Upper lobe of left lung (tissue), 4 donors: ENCODE measurements around the gene ZBTB12.

ENCODE experiments used
- POLR2A ChIP-seq, 4 donors: fragments of 450-650 bp; IDR thresholded peaks; one replicate each; pipeline ENCODE4 v1.5.1; 2016 to 2017; ENCODE audit warnings: antibody characterized with exemption in 4 of 4, mild to moderate bottlenecking in 2 of 4
- POLR2AphosphoS5 ChIP-seq, 2 donors: sonication (generic); formaldehyde crosslinking; IDR thresholded peaks; one replicate each; pipeline ENCODE4 v1.5.1; 2017; ENCODE audit warnings: antibody characterized with exemption in 2 of 2
- TF ChIP-seq, protein P1 (sequence below), 6 experiments: fragments of 450-650 bp in 4 of 6; fragments of 200-600 bp in 2 of 6; sonication (generic) in 2 of 6; IDR thresholded peaks; one replicate each; pipeline ENCODE4 v1.5.1; 2016 to 2019; ENCODE audit warnings: antibody characterized with exemption in 6 of 6

DNA sequence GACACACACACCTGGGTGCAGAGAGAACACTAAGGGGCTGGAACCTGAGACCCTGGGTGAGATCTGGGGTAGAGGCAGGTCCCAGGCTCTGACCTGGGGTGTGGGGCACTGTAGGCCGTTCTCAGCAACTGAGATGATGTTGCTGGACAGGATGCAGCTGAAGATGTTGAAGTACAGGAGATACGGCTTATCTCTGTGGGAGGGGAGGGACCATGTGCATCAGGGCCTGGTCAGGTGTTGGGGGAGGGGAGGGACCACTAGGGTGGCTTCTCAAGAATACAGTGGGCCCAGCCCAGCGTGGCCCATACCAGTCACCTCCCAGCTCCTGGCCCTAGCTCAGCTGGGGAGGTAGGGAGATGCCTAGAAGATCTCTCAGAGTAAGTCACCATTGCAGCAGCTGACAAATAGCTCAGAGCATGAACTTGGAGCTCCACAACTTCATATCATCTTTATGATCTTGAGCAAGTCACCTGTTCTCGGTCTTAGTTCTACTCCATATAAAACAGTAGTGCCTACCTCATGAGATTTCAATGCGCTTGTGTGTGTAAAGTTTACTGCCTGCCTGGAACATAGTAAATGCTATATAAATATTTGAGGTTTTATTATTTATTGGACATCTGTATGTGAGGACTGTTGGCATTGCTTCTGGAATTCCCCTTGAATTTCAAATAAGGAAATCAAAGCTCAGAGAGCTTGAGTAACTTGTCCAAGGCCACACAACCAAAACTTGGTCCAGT is 26.9 kb downstream of the ZBTB12 start:
- TF ChIP-seq POLR2AphosphoS5 (IDR thresholded peaks at IDR 0.05) (no peak), POLR2A (IDR thresholded peaks at IDR 0.05) (no peak)
- TF ChIP-seq, protein P1, sequence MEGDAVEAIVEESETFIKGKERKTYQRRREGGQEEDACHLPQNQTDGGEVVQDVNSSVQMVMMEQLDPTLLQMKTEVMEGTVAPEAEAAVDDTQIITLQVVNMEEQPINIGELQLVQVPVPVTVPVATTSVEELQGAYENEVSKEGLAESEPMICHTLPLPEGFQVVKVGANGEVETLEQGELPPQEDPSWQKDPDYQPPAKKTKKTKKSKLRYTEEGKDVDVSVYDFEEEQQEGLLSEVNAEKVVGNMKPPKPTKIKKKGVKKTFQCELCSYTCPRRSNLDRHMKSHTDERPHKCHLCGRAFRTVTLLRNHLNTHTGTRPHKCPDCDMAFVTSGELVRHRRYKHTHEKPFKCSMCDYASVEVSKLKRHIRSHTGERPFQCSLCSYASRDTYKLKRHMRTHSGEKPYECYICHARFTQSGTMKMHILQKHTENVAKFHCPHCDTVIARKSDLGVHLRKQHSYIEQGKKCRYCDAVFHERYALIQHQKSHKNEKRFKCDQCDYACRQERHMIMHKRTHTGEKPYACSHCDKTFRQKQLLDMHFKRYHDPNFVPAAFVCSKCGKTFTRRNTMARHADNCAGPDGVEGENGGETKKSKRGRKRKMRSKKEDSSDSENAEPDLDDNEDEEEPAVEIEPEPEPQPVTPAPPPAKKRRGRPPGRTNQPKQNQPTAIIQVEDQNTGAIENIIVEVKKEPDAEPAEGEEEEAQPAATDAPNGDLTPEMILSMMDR (IDR thresholded peaks at IDR 0.05), result no peak
